ENCODE measurements around the gene USP5. TPM values are rescaled to one million over a fixed set of nuclear protein-coding genes. Genes with fewer than 3 reads are reported as not detected.
A peak's percentile ranks its signal among the peaks of the same experiment; 100 is the strongest.

Gene USP5
- total and polyA plus RNA-seq, 2 of the 8 experiments (the other 6 are each of a cell fraction or from before 2014, with no cell fraction given): 66.5 to 148 TPM

GRCh38 chr12:6821591-6822425, 30.1 kb upstream of the USP5 start, which contains the start of gene GPR162:
TSS of gene GPR162 (plus strand) at chr12:6821821. CDS start at chr12:6823899, 2,078 bp downstream.
- peak within 1 kb of the TSS; percentile 94 for H3K18ac ChIP-seq (ENCODE audit: extremely low read depth, low read length)
- H3K23me2 ChIP-seq (ENCODE audit: low read depth, low read length): peaks cover 28% of the 10 kb centered on the region
- peaks cover 0 to 12% (median 9%) of the 10 kb centered on the region in 4 experiments; a peak in 6 of 7 replicates for H3K27me3 ChIP-seq (replicated peaks in 1 of 4; ENCODE audit: control insufficient read depth in 3 of 4, extremely low read depth in 1 of 4, insufficient read depth in 3 of 4, low read length in 3 of 4)
- H3K14ac ChIP-seq (ENCODE audit: insufficient read length): peak within 1 kb of the TSS; percentile 71
- peaks cover 4 to 59% (median 35%) of the 10 kb centered on the region in 4 experiments for H3K4me1 ChIP-seq (replicated peaks in 1 of 4; ENCODE audit: control insufficient read depth in 3 of 4, insufficient read depth in 4 of 4, low read length in 3 of 4)
- DNase-seq (ENCODE audit: low read depth in 1 of 2, low spot score in 2 of 2): peak in 1 of 2 experiments; percentile 82
- H3K4me2 ChIP-seq (ENCODE audit: insufficient read depth in 1 of 2, low read depth in 2 of 2, low read length in 2 of 2): peak within 1 kb of the TSS; percentile 94 to 98
- peak within 1 kb of the TSS; percentile 53 to 72 (median 60) for H3K4me3 ChIP-seq (ENCODE audit: extremely low read depth in 1 of 4, insufficient read depth in 2 of 4, low read depth in 3 of 4, low read length in 4 of 4)
- no peaks in the 10 kb centered on the region for H3K36me3 ChIP-seq (ENCODE audit: control insufficient read depth in 2 of 4, insufficient read depth in 4 of 4, low read length in 3 of 4)
- H3K79me2 ChIP-seq (ENCODE audit: control insufficient read depth in 1 of 2, insufficient read depth in 2 of 2, low read length in 2 of 2): no peaks in the 10 kb centered on the region
- H3K4ac ChIP-seq (replicated peaks; ENCODE audit: insufficient read length, low read depth, low read length): peak within 1 kb of the TSS; percentile 82
- peak within 1 kb of the TSS; percentile 3 for H3K56ac ChIP-seq (replicated peaks; ENCODE audit: insufficient read length, low read depth, low read length)
- no peaks in the 10 kb centered on the region for H3K9me3 ChIP-seq (ENCODE audit: insufficient read depth in 2 of 2, low read depth in 1 of 2, low read length in 1 of 2)
- H3K27ac ChIP-seq (ENCODE audit: low read depth, low read length): no peak within 1 kb of the TSS; the same call in 1 of the 2 replicates
- CTCF ChIA-PET (ENCODE audit: partially characterized antibody): interaction anchor here (0.8 to 23.7 kb wide), 13 partner anchors 11 to 201 kb away, joined by 3 to 532 read pairs (median 5); partner anchors contain the start of genes CD4, COPS7A, GNB3 and LAG3
- no peak within 1 kb of the TSS; the same call in 1 of the 2 replicates for H4K8ac ChIP-seq (ENCODE audit: extremely low read depth, insufficient read depth, low read length)
- no peak within 1 kb of the TSS for H3K23ac ChIP-seq (ENCODE audit: insufficient read length)
- FAIRE-seq: no peak
- POLR2A ChIA-PET (ENCODE audit: partially characterized antibody): interaction anchor here (0.7 to 27.1 kb wide), 24 partner anchors 10 to 283 kb away, joined by 3 to 388 read pairs (median 4); partner anchors contain the start of genes C12orf57, CDCA3, COPS7A and GNB3
- H2AFZ ChIP-seq (ENCODE audit: low read length): 0 out of 2 replicates have a peak within 1 kb of the TSS, but pooled peaks have one; percentile 6
- peak within 1 kb of the TSS in 2 of 4 experiments; percentile 40 to 61; a peak in 6 of 7 replicates for H3K9ac ChIP-seq (replicated peaks in 1 of 4; ENCODE audit: extremely low read depth in 1 of 4, low read depth in 3 of 4, low read length in 3 of 4)
- H2BK120ac ChIP-seq (replicated peaks; ENCODE audit: low read depth, low read length): peak within 1 kb of the TSS; percentile 82
- H2BK5ac ChIP-seq (ENCODE audit: low read depth, low read length): peak within 1 kb of the TSS; percentile 89; the same call in 1 of the 2 replicates
- H4K20me1 ChIP-seq (replicated peaks in 1 of 2; ENCODE audit: control insufficient read depth in 1 of 2, insufficient read depth in 2 of 2, low read length in 2 of 2): peaks cover 0 to 10% of the 10 kb centered on the region in 2 experiments
- peak within 1 kb of the TSS; percentile 83 for H4K91ac ChIP-seq (replicated peaks; ENCODE audit: insufficient read length, low read length)
- no peaks in the 10 kb centered on the region; the same call in 1 of the 2 replicates for H3K79me1 ChIP-seq (ENCODE audit: low read depth, low read length)
- H2BK15ac ChIP-seq (ENCODE audit: low read length): peak within 1 kb of the TSS; percentile 100
- H2BK12ac ChIP-seq (ENCODE audit: low read depth, low read length): peak within 1 kb of the TSS; percentile 84; the same call in 1 of the 2 replicates
- peak within 1 kb of the TSS; percentile 91; the same call in 1 of the 2 replicates for H2AK5ac ChIP-seq (ENCODE audit: low read depth, low read length)
- H2BK20ac ChIP-seq (ENCODE audit: low read length): peak within 1 kb of the TSS; percentile 55
- 0% methylated on average over 1 of the region's 28 CpGs; no CpG with 5 or more reads in 1 of the 2 experiments for WGBS, 2 experiments (ENCODE audit: extremely low coverage in 1 of 2, insufficient coverage in 1 of 2, insufficient read length in 1 of 2, insufficient replicate concordance in 2 of 2, low coverage in 1 of 2, low lambda C conversion rate in 2 of 2, missing lambda C conversion rate in 1 of 2)
- peak within 1 kb of the TSS; percentile 31 for H4K5ac ChIP-seq (ENCODE audit: insufficient read length, low read depth, low read length)
- 0 out of 2 replicates have a peak, but pooled peaks have one; percentile 16 for TF ChIP-seq SUZ12 (IDR thresholded peaks at IDR 0.05; ENCODE audit: low read length)
- TF ChIP-seq ZNF274 (IDR thresholded peaks at IDR 0.05; ENCODE audit: borderline replicate concordance, extremely low read depth, low read length): no peak
- peak; percentile 17; the same call in 1 of the 2 replicates for TF ChIP-seq YY1 (IDR thresholded peaks at IDR 0.05; ENCODE audit: low read depth, low read length)

Data from H1 (cell line).